ENCODE results near the gene MTMR2. TPM values are rescaled to one million over a fixed set of nuclear protein-coding genes. Genes with fewer than 3 reads are reported as not detected.
"Not testable (repeated sequence)": the region's sequence is repeated elsewhere in the genome, so short reads cannot be mapped to it uniquely, and the experiment has no call there.

Gene MTMR2
- total and polyA plus RNA-seq, 2 donors (not counting 1 experiment from before 2014, with no cell fraction given) = 29.2 to 48.2 TPM

GRCh38 chr11:95821640-95822039 is 102.3 kb downstream of the MTMR2 start:
- peaks cover 2% of the 10 kb centered on the region for H3K4me1 ChIP-seq (ENCODE audit: control insufficient read depth, extremely low read depth, insufficient read depth, low read length)
- no peak overlapping the region for H3K27ac ChIP-seq (ENCODE audit: insufficient read depth, low read length)
- no peak overlapping the region for H3K9ac ChIP-seq (ENCODE audit: insufficient read depth, low read length)
- TF ChIP-seq EZH2 (IDR thresholded peaks at IDR 0.05; ENCODE audit: low read length, missing control alignments) = no peak
- TF ChIP-seq CTCF (conservative IDR thresholded peaks at IDR 0.05 in 1 of 2, IDR thresholded peaks at IDR 0.05 in 1 of 2; ENCODE audit: low read depth in 1 of 2, low read length in 2 of 2) = no peak
- DNase-seq (ENCODE audit: low read depth in 2 of 2) = peak; percentile 57 to 78
- no peaks in the 10 kb centered on the region for H3K9me3 ChIP-seq (ENCODE audit: control insufficient read depth, insufficient read depth, low read depth, low read length)
- no peaks in the 10 kb centered on the region for H4K20me1 ChIP-seq (ENCODE audit: control insufficient read depth, extremely low read depth, insufficient read depth, low read length)
- peaks cover 2% of the 10 kb centered on the region for H3K36me3 ChIP-seq (ENCODE audit: control insufficient read depth, insufficient read depth, low read length)
- no peaks in the 10 kb centered on the region for H3K79me2 ChIP-seq (ENCODE audit: control insufficient read depth, insufficient read depth, low read length)
- peak overlapping the region; percentile 13 for H3K4me2 ChIP-seq (ENCODE audit: extremely low read depth, insufficient read depth, low read length)
- no peaks in the 10 kb centered on the region for H3K27me3 ChIP-seq (ENCODE audit: control insufficient read depth, insufficient read depth, low read length)
- H3K4me3 ChIP-seq (replicated peaks in 1 of 4; ENCODE audit: control extremely low read depth in 1 of 4, insufficient read depth in 1 of 4, low read depth in 3 of 4, low read length in 4 of 4) = no peak overlapping the region
- no peak overlapping the region for H2AFZ ChIP-seq (ENCODE audit: low read length)

DNA sequence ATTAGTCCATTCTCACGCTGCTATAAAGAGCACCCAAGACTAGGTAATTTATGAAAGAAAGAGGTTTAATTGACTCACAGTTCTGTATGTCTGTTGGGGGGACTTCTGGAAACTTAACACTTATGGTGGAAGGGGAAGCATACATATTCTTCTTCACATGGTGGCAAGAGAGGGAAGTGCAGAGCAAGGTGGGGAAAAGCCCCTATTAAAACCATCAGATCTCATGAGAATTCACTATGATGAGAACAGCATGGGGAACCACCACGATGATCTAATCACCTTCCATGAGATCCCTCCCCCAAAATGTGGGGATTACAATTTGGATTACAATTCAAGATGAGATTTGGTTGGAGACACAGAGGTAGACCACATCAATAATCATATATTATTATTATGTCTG is 107.9 kb downstream of the MTMR2 start:
- H4K20me1 ChIP-seq (ENCODE audit: control insufficient read depth, extremely low read depth, insufficient read depth, low read length) = no peaks in the 10 kb centered on the region
- no peaks in the 10 kb centered on the region for H3K9me3 ChIP-seq (ENCODE audit: control insufficient read depth, insufficient read depth, low read depth, low read length)
- H3K9ac ChIP-seq (ENCODE audit: insufficient read depth, low read length) = no peak overlapping the region
- no peaks in the 10 kb centered on the region for H3K4me1 ChIP-seq (ENCODE audit: control insufficient read depth, extremely low read depth, insufficient read depth, low read length)
- no peaks in the 10 kb centered on the region for H3K27me3 ChIP-seq (ENCODE audit: control insufficient read depth, insufficient read depth, low read length)
- no peak overlapping the region for H2AFZ ChIP-seq (ENCODE audit: low read length)
- no peaks in the 10 kb centered on the region for H3K36me3 ChIP-seq (ENCODE audit: control insufficient read depth, insufficient read depth, low read length)
- TF ChIP-seq CTCF (conservative IDR thresholded peaks at IDR 0.05 in 1 of 2, IDR thresholded peaks at IDR 0.05 in 1 of 2; ENCODE audit: low read depth in 1 of 2, low read length in 2 of 2) (no peak), EZH2 (IDR thresholded peaks at IDR 0.05; ENCODE audit: low read length, missing control alignments) (no peak)
- H3K79me2 ChIP-seq (ENCODE audit: control insufficient read depth, insufficient read depth, low read length) = no peaks in the 10 kb centered on the region
- no peak overlapping the region for H3K27ac ChIP-seq (ENCODE audit: insufficient read depth, low read length)
- H3K4me3 ChIP-seq (replicated peaks in 1 of 4; ENCODE audit: control extremely low read depth in 1 of 4, insufficient read depth in 1 of 4, low read depth in 3 of 4, low read length in 4 of 4) = no peak overlapping the region
- H3K4me2 ChIP-seq (ENCODE audit: extremely low read depth, insufficient read depth, low read length) = no peak overlapping the region
- no peak for DNase-seq (ENCODE audit: low read depth in 2 of 2)

DNA sequence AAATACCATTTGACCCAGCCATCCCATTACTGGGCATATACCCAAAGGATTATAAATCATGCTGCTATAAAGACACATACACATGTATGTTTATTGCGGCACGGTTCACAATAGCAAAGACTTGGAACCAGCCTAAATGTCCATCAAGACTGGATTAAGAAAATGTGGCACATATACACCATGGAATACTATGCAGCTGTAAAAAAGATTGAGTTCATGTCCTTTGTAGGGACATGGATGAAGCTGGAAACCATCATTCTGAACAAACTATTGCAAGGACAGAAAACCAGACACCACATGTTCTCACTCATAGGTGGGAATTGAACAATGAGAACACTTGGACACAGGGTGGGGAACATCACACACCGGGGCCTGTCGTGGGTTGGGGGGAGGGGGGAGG is 112.9 kb downstream of the MTMR2 start:
- not testable (repeated sequence) for H3K27ac ChIP-seq (ENCODE audit: insufficient read depth, low read length); H3K4me2 ChIP-seq (ENCODE audit: extremely low read depth, insufficient read depth, low read length); H3K27me3 ChIP-seq (ENCODE audit: control insufficient read depth, insufficient read depth, low read length); H3K79me2 ChIP-seq (ENCODE audit: control insufficient read depth, insufficient read depth, low read length); H4K20me1 ChIP-seq (ENCODE audit: control insufficient read depth, extremely low read depth, insufficient read depth, low read length); H2AFZ ChIP-seq (ENCODE audit: low read length); H3K4me3 ChIP-seq (replicated peaks in 1 of 4; ENCODE audit: control extremely low read depth in 1 of 4, insufficient read depth in 1 of 4, low read depth in 3 of 4, low read length in 4 of 4); H3K9ac ChIP-seq (ENCODE audit: insufficient read depth, low read length); H3K36me3 ChIP-seq (ENCODE audit: control insufficient read depth, insufficient read depth, low read length); H3K4me1 ChIP-seq (ENCODE audit: control insufficient read depth, extremely low read depth, insufficient read depth, low read length); DNase-seq (ENCODE audit: low read depth in 2 of 2); H3K9me3 ChIP-seq (ENCODE audit: control insufficient read depth, insufficient read depth, low read depth, low read length)

DNA sequence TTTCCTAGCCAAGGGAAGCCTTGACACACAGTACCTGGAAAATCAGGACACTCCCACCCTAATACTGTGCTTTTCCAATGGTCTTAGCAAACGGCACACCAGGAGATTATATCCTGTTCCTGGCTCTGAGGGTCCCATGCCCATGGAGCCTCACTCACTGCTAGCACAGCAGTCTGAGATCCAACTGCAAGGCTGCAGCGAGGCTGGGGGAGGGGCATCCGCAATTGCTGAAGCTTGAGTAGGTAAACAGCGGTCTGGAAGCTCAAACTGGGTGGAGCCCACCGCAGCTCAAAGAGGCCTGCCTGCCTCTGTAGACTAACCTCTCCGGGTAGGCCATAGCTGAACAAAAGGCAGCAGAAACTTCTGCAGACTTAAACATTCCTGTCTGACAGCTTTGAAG is 117.4 kb downstream of the MTMR2 start:
- H3K36me3 ChIP-seq (ENCODE audit: control insufficient read depth, insufficient read depth, low read length); H3K4me2 ChIP-seq (ENCODE audit: extremely low read depth, insufficient read depth, low read length); DNase-seq (ENCODE audit: low read depth in 2 of 2); H2AFZ ChIP-seq (ENCODE audit: low read length); H4K20me1 ChIP-seq (ENCODE audit: control insufficient read depth, extremely low read depth, insufficient read depth, low read length); H3K9me3 ChIP-seq (ENCODE audit: control insufficient read depth, insufficient read depth, low read depth, low read length); H3K4me1 ChIP-seq (ENCODE audit: control insufficient read depth, extremely low read depth, insufficient read depth, low read length); H3K9ac ChIP-seq (ENCODE audit: insufficient read depth, low read length); H3K4me3 ChIP-seq (replicated peaks in 1 of 4; ENCODE audit: control extremely low read depth in 1 of 4, insufficient read depth in 1 of 4, low read depth in 3 of 4, low read length in 4 of 4); H3K27me3 ChIP-seq (ENCODE audit: control insufficient read depth, insufficient read depth, low read length); H3K27ac ChIP-seq (ENCODE audit: insufficient read depth, low read length); H3K79me2 ChIP-seq (ENCODE audit: control insufficient read depth, insufficient read depth, low read length): not testable (repeated sequence)

Measured in fibroblast of lung (primary cell).